Heart left ventricle (tissue), 16 donors: ENCODE data around the gene GRPEL2. TPM values are rescaled to one million over a fixed set of nuclear protein-coding genes. Genes with fewer than 3 reads are reported as not detected.

Experiments used
- ATAC-seq, 4 donors: fragments of 200-7000 bp; cut with Tn5 transposase; one replicate each; pipeline ENCODE4 v1.9.1; 2020 to 2022; ENCODE audit warnings: moderate library complexity in 4 of 4, mild to moderate bottlenecking in 3 of 4, moderate number of reproducible peaks in 1 of 4
- DNase-seq, 5 donors: peaks; one replicate each; pipeline ENCODE4 v3.0.0-alpha.2; 2020
- H3K27ac ChIP-seq, 12 donors: fragments of 200-600 bp; sonication (generic) in 4 of 12; one replicate each; pipeline versions ENCODE4 v1.5.0 to v1.8.0; 2016 to 2022; ENCODE audit warnings: mild to moderate bottlenecking in 2 of 12
- H3K27me3 ChIP-seq, 9 donors: fragments of 200-600 bp; sonication (generic) in 2 of 9; one replicate each; pipeline versions ENCODE4 v1.5.1 to v1.8.0; 2016 to 2022; ENCODE audit warnings: mild to moderate bottlenecking in 3 of 9
- H3K36me3 ChIP-seq, 9 donors: fragments of 200-600 bp; sonication (generic) in 2 of 9; one replicate each; pipeline versions ENCODE4 v1.5.0 to v1.8.0; 2018 to 2022; ENCODE audit warnings: mild to moderate bottlenecking in 2 of 9
- H3K4me1 ChIP-seq, 12 donors: fragments of 200-600 bp; sonication (generic) in 4 of 12; one replicate each; pipeline versions ENCODE4 v1.5.0 to v1.8.0; 2016 to 2022; ENCODE audit warnings: mild to moderate bottlenecking in 3 of 12
- H3K4me3 ChIP-seq, 12 donors: fragments of 200-600 bp; sonication (generic) in 4 of 12; one replicate each; pipeline versions ENCODE4 v1.5.0 to v1.8.0; 2017 to 2022; ENCODE audit warnings: mild to moderate bottlenecking in 9 of 12, moderate library complexity in 4 of 12
- H3K9me3 ChIP-seq, 12 donors: fragments of 200-600 bp; sonication (generic) in 4 of 12; one replicate each; pipeline versions ENCODE4 v1.5.0 to v1.8.0; 2016 to 2022; ENCODE audit warnings: mild to moderate bottlenecking in 1 of 12
- CTCF ChIP-seq, 12 donors: fragments of 200-600 bp; sonication (generic) in 4 of 12; IDR thresholded peaks; one replicate each; pipeline versions ENCODE4 v1.5.0 to v1.8.0; 2018 to 2022; ENCODE audit warnings: antibody characterized with exemption in 12 of 12, mild to moderate bottlenecking in 5 of 12
- POLR2A ChIP-seq, 2 donors: fragments of 450-650 bp; IDR thresholded peaks; one replicate each; pipeline ENCODE4 v1.6.1; 2017; ENCODE audit warnings: antibody characterized with exemption in 2 of 2, mild to moderate bottlenecking in 2 of 2, moderate library complexity in 2 of 2
- WGBS, 4 donors: extraction: QIAGEN DNeasy Blood & Tissue Kit in 2 of 4; methylation state at CpG; one replicate each; pipeline versions ENCODE4 v1.1.5 to v1.1.7; 2013 to 2018; 5-methylcytosine and 5-hydroxymethylcytosine counted together
- intact Hi-C, 10 donors: fragments of 100-400 bp; cut with DNase I; formaldehyde crosslinking; loops; one replicate each; pipeline versions ENCODE4 v1.11.1 to v1.14.2; 2022
- polyA plus RNA-seq, 2 donors: library from polyadenylated mRNA; stranded (reverse); fragments of 200-250 nt; gene quantifications; one replicate each; pipeline ENCODE4 v1.2.3, GENCODE V29; 2013
- total RNA-seq, 9 donors: library from RNA; depleted of rRNA in 2 of 9; stranded (reverse); fragments of >200 nt in 2 of 9; fragmentation: NEBNext Ultra II Directional in 3 of 9; extraction: Animal tissue kit (Norgen Biotek cat#: 25700) in 3 of 9; gene quantifications; one replicate each; pipeline versions ENCODE4 v1.1.0 to v1.2.4, GENCODE V29; 2016 to 2023
- donor health status: ischemic (EF 13 %, LVEDD 7.1; RV severe dilation, severe dysfunction).
- donor health status: healthy with polysubstance abuse.
- donor health status: DM: no; HTN: yes; CAD: no.
- donor health status: DM: no; HTN: no; CAD: no.
- donor health status: ischemic (EF 25% LVEDD 6.9; RV normal size, moderate dysfunction).
- donor health status: ischemic (EF 25% LVEDD 5.7; RV mildly dilated, moderate dysfunction).
- donor health status: healthy.
- donor health status: DM: yes; HTN: yes; CAD: no.
- donor health status: ischemic (EF 35%, LVEDD 5.7; RV mildly dilated, moderate dysfunction).
- donor health status: nonischemic (EF 11% LVEDD 7.7; RV severe dilation, severe dysfunction).
- donor health status: DM: yes; HTN: yes; CAD: no.
- donor health status: PGD.
- donor health status: ischemic (EF 29% LVEDD 5.4; RV normal size, mild dysfunction).
- donor health status: nonischemic (EF 23%, LVEDD 6.1; RV moderate dilation, normal function).

Gene GRPEL2
- total and polyA plus RNA-seq, 11 donors: 5.1 to 14.0 (median 9.3) TPM

- Histone ChIP-seq H3K36me3 (peaks cover 0 to 95% (median 40%) of the 10 kb centered on the region in 9 donors), H3K27ac (peak overlapping the region in 6 of 12 donors; percentile 11 to 55 (median 24)), H3K4me1 (peaks cover 10 to 46% (median 26%) of the 10 kb centered on the region in 12 donors), H3K4me3 (no peak overlapping the region), H3K27me3 (no peaks in the 10 kb centered on the region), H3K9me3 (no peaks in the 10 kb centered on the region)
- DNase-seq (no peak), ATAC-seq (no peak)
- intact Hi-C loops: loop anchor here in 3 of 10 donors (5.0 kb wide), 3 partner anchors 33 to 238 kb away; partner anchors contain the start of gene PCYOX1L (in 1 of the 3)
- WGBS, 4 donors: 73 to 92% (median 80%) methylated on average over 2 of the region's 2 CpGs
- TF ChIP-seq POLR2A (IDR thresholded peaks at IDR 0.05) (no peak), CTCF (IDR thresholded peaks at IDR 0.05) (no peak)
Measured at GRCh38 chr5:149324641-149325040, 20.7 kb upstream of the GRPEL2 start.

- peak in 2 of 5 donors; percentile 41 to 48 for DNase-seq
- Histone ChIP-seq H3K4me1 (peaks cover 8 to 40% (median 23%) of the 10 kb centered on the region in 12 donors), H3K9me3 (no peaks in the 10 kb centered on the region), H3K4me3 (no peak overlapping the region), H3K27ac (peak overlapping the region in 5 of 12 donors; percentile 11 to 52 (median 28)), H3K36me3 (peaks cover 0 to 95% (median 40%) of the 10 kb centered on the region in 9 donors), H3K27me3 (no peaks in the 10 kb centered on the region)
- intact Hi-C loops: no loop called here
- TF ChIP-seq POLR2A (IDR thresholded peaks at IDR 0.05) (no peak), CTCF (IDR thresholded peaks at IDR 0.05) (no peak)
- ATAC-seq: peak in 3 of 4 donors; percentile 20 to 44 (median 21)
Measured at GRCh38 chr5:149325166-149325735, 20.0 kb upstream of the GRPEL2 start.

GRCh38 chr5:149325894-149326293 lies 19.4 kb upstream of the GRPEL2 start:
- peak overlapping the region in 2 of 12 donors; percentile 28 to 52 for H3K27ac ChIP-seq
- ATAC-seq (no peak), DNase-seq (no peak)
- 92 to 96% (median 95%) methylated on average over 5 of the region's 5 CpGs for WGBS, 4 donors
- peaks cover 2 to 34% (median 16%) of the 10 kb centered on the region in 12 donors for H3K4me1 ChIP-seq
- no peaks in the 10 kb centered on the region for H3K27me3 ChIP-seq
- no peak for TF ChIP-seq CTCF (IDR thresholded peaks at IDR 0.05)
- TF ChIP-seq POLR2A (IDR thresholded peaks at IDR 0.05): no peak
- peaks cover 0 to 98% (median 44%) of the 10 kb centered on the region in 9 donors for H3K36me3 ChIP-seq
- H3K4me3 ChIP-seq: no peak overlapping the region
- H3K9me3 ChIP-seq: no peaks in the 10 kb centered on the region
- intact Hi-C loops: no loop called here

- ATAC-seq: no peak
- DNase-seq: no peak
- intact Hi-C loops: no loop called here
- Histone ChIP-seq H3K4me3 (no peak overlapping the region), H3K9me3 (no peaks in the 10 kb centered on the region), H3K4me1 (peaks cover 0 to 28% (median 10%) of the 10 kb centered on the region in 12 donors), H3K36me3 (peaks cover 0 to 99% (median 49%) of the 10 kb centered on the region in 9 donors), H3K27me3 (no peaks in the 10 kb centered on the region), H3K27ac (no peak overlapping the region)
- 75 to 79% (median 77%) methylated on average over 3 of the region's 3 CpGs for WGBS, 4 donors
- TF ChIP-seq POLR2A (IDR thresholded peaks at IDR 0.05) (no peak), CTCF (IDR thresholded peaks at IDR 0.05) (no peak)
Measured at GRCh38 chr5:149326611-149327010, 18.7 kb upstream of the GRPEL2 start.
